GM12878 (cell line): ENCODE measurements around the gene CD70. TPM values are rescaled to one million over a fixed set of nuclear protein-coding genes. Genes with fewer than 3 reads are reported as not detected.

Experiments used
- ATAC-seq: fragments of 200-7000 bp; cut with Tn5 transposase; 3 replicates; pipeline ENCODE4 v1.9.1; 2020; ENCODE audit warnings: mild to moderate bottlenecking, moderate library complexity
- BruUV-seq: library from RNA; stranded (reverse); fragments of 400-500 nt; replicated peaks from 2 replicates; lab custom pipeline; 2021; lab: Mats Ljungman, UMichigan
- CTCF ChIA-PET: fragments of 300-600 bp; sonication (Branson Sonifier 250); formaldehyde crosslinking; extraction: SDS; loops from one replicate; lab custom pipeline; 2021; ENCODE audit warnings: inconsistent platforms; lab: Yijun Ruan, JAX
- POLR2A ChIA-PET: fragments of 350-600 bp; formaldehyde crosslinking; extraction: SDS; loops from one replicate; lab custom pipeline; 2021; ENCODE audit warnings: inconsistent platforms; lab: Charles Lee
- RAD21 ChIA-PET: fragments of 300-600 bp; sonication (Branson Sonifier 250); formaldehyde crosslinking; loops from one replicate; lab custom pipeline; 2023; ENCODE audit warnings: antibody characterized with exemption; ENCODE audit not compliant: unreplicated experiment; lab: Charles Lee
- SMC1A ChIA-PET: fragments of 300-600 bp; sonication (Branson Sonifier 250); formaldehyde crosslinking; loops from one replicate; lab custom pipeline; 2023; ENCODE audit not compliant: unreplicated experiment, uncharacterized antibody; lab: Charles Lee
- DNase-seq: peaks from one replicate; pipeline ENCODE4 v3.0.0-alpha.2; 2011; ENCODE audit warnings: low read depth, low spot score
- FAIRE-seq: peaks from 3 replicates; lab custom pipeline; 2011; peaks lifted over from hg19 to GRCh38; lab: Jason Lieb, UNC
- H2AFZ ChIP-seq: 2 replicates; pipeline ENCODE4 v1.6.0; 2011; ENCODE audit warnings: low read depth, low read length, control low read depth; ENCODE audit not compliant: control insufficient read depth
- H3K27ac ChIP-seq: 2 replicates; pipeline ENCODE4 v1.5.1; 2011; ENCODE audit warnings: control low read depth; ENCODE audit not compliant: control insufficient read depth, insufficient read depth
- H3K27me3 ChIP-seq, 2 experiments: replicated peaks in 1 of 2; 2 replicates each; pipeline versions ENCODE4 v1.6.0 to v1.6.1; 2011; ENCODE audit warnings: low read length in 1 of 2; ENCODE audit not compliant: control insufficient read depth in 2 of 2, insufficient read depth in 2 of 2
- H3K36me3 ChIP-seq, 2 experiments: 2 replicates each; pipeline ENCODE4 v1.5.1; 2011; ENCODE audit warnings: low read length in 1 of 2; ENCODE audit not compliant: control insufficient read depth in 2 of 2, insufficient read depth in 2 of 2
- H3K4me1 ChIP-seq: 2 replicates; pipeline ENCODE4 v1.6.1; 2011; ENCODE audit warnings: mild to moderate bottlenecking, low read length, moderate library complexity, mixed read lengths; ENCODE audit not compliant: control insufficient read depth, insufficient read depth
- H3K4me2 ChIP-seq: 2 replicates; pipeline ENCODE4 v1.6.0; 2011; ENCODE audit warnings: control low read depth; ENCODE audit not compliant: control insufficient read depth, insufficient read depth
- H3K4me3 ChIP-seq: fragments of 200-600 bp; sonication (generic); 2 replicates; pipeline ENCODE4 v1.5.1; 2016
- H3K79me2 ChIP-seq: 2 replicates; pipeline ENCODE4 v1.6.0; 2011; ENCODE audit warnings: low read length; ENCODE audit not compliant: control insufficient read depth, insufficient read depth
- H3K9ac ChIP-seq: 2 replicates; pipeline ENCODE4 v1.8.0; 2011; ENCODE audit warnings: low read length, control low read depth, mixed read lengths; ENCODE audit not compliant: control insufficient read depth, insufficient read depth
- H3K9me3 ChIP-seq: replicated peaks from 3 replicates; pipeline ENCODE4 v1.5.1; 2011; ENCODE audit warnings: mild to moderate bottlenecking, low read length; ENCODE audit not compliant: control insufficient read depth, insufficient read depth
- H4K20me1 ChIP-seq: 2 replicates; pipeline ENCODE4 v1.6.0; 2011; ENCODE audit not compliant: control insufficient read depth, insufficient read depth
- CBX5 ChIP-seq: sonication (generic); IDR thresholded peaks from 2 replicates; pipeline ENCODE4 v1.6.1; 2016; ENCODE audit warnings: low read depth, moderate library complexity, mild to moderate bottlenecking, inconsistent platforms
- CREB1 ChIP-seq: IDR thresholded peaks from 2 replicates; pipeline ENCODE4 v1.6.1; 2012; ENCODE audit warnings: low read depth, mild to moderate bottlenecking, inconsistent platforms
- EED ChIP-seq: sonication (generic); IDR thresholded peaks from 2 replicates; pipeline ENCODE4 v1.6.1; 2016; ENCODE audit warnings: antibody characterized with exemption, low read depth
- EZH2 ChIP-seq: IDR thresholded peaks from 2 replicates; pipeline ENCODE4 v1.6.1; 2012; ENCODE audit warnings: low read depth, mild to moderate bottlenecking, control low read depth, inconsistent platforms, low read length, borderline replicate concordance; ENCODE audit not compliant: control insufficient read depth
- FOXK2 ChIP-seq: fragments of 450-650 bp; IDR thresholded peaks from 2 replicates; pipeline ENCODE4 v1.6.1; 2017; ENCODE audit warnings: mild to moderate bottlenecking, moderate library complexity
- HDAC6 ChIP-seq: fragments of 200-600 bp; sonication (generic); IDR thresholded peaks from one replicate; pipeline ENCODE4 v1.8.0; 2017; ENCODE audit warnings: antibody characterized with exemption; ENCODE audit not compliant: unreplicated experiment
- JUND ChIP-seq: IDR thresholded peaks from 2 replicates; pipeline ENCODE4 v1.6.1; 2012; ENCODE audit warnings: low read depth, mild to moderate bottlenecking, low read length, improper control_type of control experiment, moderate library complexity
- MAX ChIP-seq: IDR thresholded peaks from 2 replicates; pipeline ENCODE4 v1.6.1; 2012; ENCODE audit warnings: low read depth, low read length, improper control_type of control experiment
- MTA3 ChIP-seq: IDR thresholded peaks from 2 replicates; pipeline ENCODE4 v1.6.1; 2012; ENCODE audit warnings: low read length, inconsistent platforms, borderline replicate concordance
- MYB ChIP-seq: fragments of 150-350 bp; IDR thresholded peaks from 2 replicates; pipeline ENCODE4 v1.6.1; 2014; ENCODE audit warnings: mild to moderate bottlenecking, low read depth, low read length, borderline replicate concordance
- NBN ChIP-seq: fragments of 450-650 bp; IDR thresholded peaks from 2 replicates; pipeline ENCODE4 v1.6.1; 2016
- NR2C1 ChIP-seq: fragments of 450-650 bp; IDR thresholded peaks from 2 replicates; pipeline ENCODE4 v1.6.1; 2017; ENCODE audit warnings: antibody characterized with exemption, mild to moderate bottlenecking, moderate library complexity
- NRF1 ChIP-seq: conservative IDR thresholded peaks from 2 replicates; pipeline ENCODE4 v1.6.1; 2011; ENCODE audit warnings: mild to moderate bottlenecking, low read depth, low read length, improper control_type of control experiment
- PML ChIP-seq: IDR thresholded peaks from 2 replicates; pipeline ENCODE4 v1.6.1; 2012; ENCODE audit warnings: low read length, inconsistent platforms
- POLR2AphosphoS2 ChIP-seq: IDR thresholded peaks from 2 replicates; pipeline ENCODE4 v1.6.1; 2011; ENCODE audit warnings: low read depth, mild to moderate bottlenecking, low read length, improper control_type of control experiment, moderate library complexity
- POU2F2 ChIP-seq: IDR thresholded peaks from 3 replicates; pipeline ENCODE4 v1.6.1; 2011; ENCODE audit warnings: low read depth, mild to moderate bottlenecking, low read length, borderline replicate concordance
- RB1 ChIP-seq: fragments of 450-650 bp; formaldehyde crosslinking; IDR thresholded peaks from 2 replicates; pipeline ENCODE4 v1.6.1; 2017; ENCODE audit warnings: mild to moderate bottlenecking, borderline replicate concordance
- RBBP5 ChIP-seq: fragments of 200-600 bp; sonication (generic); conservative IDR thresholded peaks from 2 replicates; pipeline ENCODE4 v1.6.1; 2016
- SMC3 ChIP-seq: IDR thresholded peaks from 2 replicates; pipeline ENCODE4 v1.6.1; 2011; ENCODE audit warnings: low read length, improper control_type of control experiment, borderline replicate concordance
- SREBF1 ChIP-seq: IDR thresholded peaks from 2 replicates; pipeline ENCODE4 v1.6.1; 2012; ENCODE audit warnings: mild to moderate bottlenecking, low read length
- SUZ12 ChIP-seq: fragments of 200-600 bp; sonication (generic); IDR thresholded peaks from one replicate; pipeline ENCODE4 v1.6.1; 2018; ENCODE audit warnings: antibody characterized with exemption, mild to moderate bottlenecking; ENCODE audit not compliant: unreplicated experiment
- TCF7 ChIP-seq: IDR thresholded peaks from 2 replicates; pipeline ENCODE4 v1.6.1; 2014; ENCODE audit warnings: antibody characterized with exemption, borderline replicate concordance
- YBX1 ChIP-seq: fragments of 450-650 bp; IDR thresholded peaks from 2 replicates; pipeline ENCODE4 v1.6.1; 2016; ENCODE audit warnings: antibody characterized with exemption
- ZNF622 ChIP-seq: fragments of 450-650 bp; IDR thresholded peaks from 2 replicates; pipeline ENCODE4 v1.6.1; 2017; ENCODE audit warnings: mild to moderate bottlenecking, inconsistent platforms
- WGBS: methylation state at CpG from one replicate; pipeline ENCODE4 v1.1.6; 2016; ENCODE audit warnings: low lambda C conversion rate; ENCODE audit not compliant: insufficient replicate concordance, insufficient coverage; ENCODE audit errors: missing lambda C conversion rate; 5-methylcytosine and 5-hydroxymethylcytosine counted together
- in situ Hi-C: fragments of 300-500 bp; cut with MboI; formaldehyde crosslinking; loops from 9 replicates; pipeline ENCODE4 v1.14.3; 2018; ENCODE audit warnings: mixed read lengths
- intact Hi-C: fragments of 100-400 bp; cut with micrococcal nuclease; formaldehyde crosslinking; loops from one replicate; pipeline ENCODE4 v1.14.2; 2022; ENCODE audit not compliant: unreplicated experiment
- polyA plus RNA-seq, 11 experiments: library from polyadenylated mRNA; depleted of rRNA in 4 of 11; unstranded in 6 of 11; stranded (reverse) in 5 of 11; fragments of >200 nt; fragmentation: Nextera tagmentation in 4 of 11; fragmentation: Illumina TruSeq in 1 of 11; extraction: Ambion mirVana in 4 of 11; extraction: Trizol in 1 of 11; gene quantifications; 1 replicate in 1 of 11; 2 replicates in 10 of 11; pipeline versions ENCODE4 v1.2.1 to v1.2.3, GENCODE V29; 2011 to 2016; ENCODE audit warnings: inconsistent platforms in 2 of 11, missing spikeins in 2 of 11, low read depth in 1 of 11
- total RNA-seq, 4 experiments: library from RNA; depleted of rRNA in 3 of 4; stranded (reverse); fragments of >200 nt in 3 of 4; fragmentation: Illumina TruSeq in 1 of 4; extraction: Trizol in 1 of 4; gene quantifications; 2 replicates each; pipeline versions ENCODE4 v1.2.1 to v1.2.3, GENCODE V29; 2013 to 2021
- TF ChIP-seq, protein P1 (sequence below): fragments of 450-650 bp; IDR thresholded peaks from 2 replicates; pipeline ENCODE4 v1.6.1; 2017; ENCODE audit warnings: mild to moderate bottlenecking, low read depth, inconsistent platforms; ENCODE audit not compliant: poor library complexity, severe bottlenecking

CD70 gene
- total and polyA plus RNA-seq, 10 of the 15 experiments (the other 5 are each of a cell fraction or from before 2014, with no cell fraction given) = 16.4 to 441 (median 265) TPM

DNA sequence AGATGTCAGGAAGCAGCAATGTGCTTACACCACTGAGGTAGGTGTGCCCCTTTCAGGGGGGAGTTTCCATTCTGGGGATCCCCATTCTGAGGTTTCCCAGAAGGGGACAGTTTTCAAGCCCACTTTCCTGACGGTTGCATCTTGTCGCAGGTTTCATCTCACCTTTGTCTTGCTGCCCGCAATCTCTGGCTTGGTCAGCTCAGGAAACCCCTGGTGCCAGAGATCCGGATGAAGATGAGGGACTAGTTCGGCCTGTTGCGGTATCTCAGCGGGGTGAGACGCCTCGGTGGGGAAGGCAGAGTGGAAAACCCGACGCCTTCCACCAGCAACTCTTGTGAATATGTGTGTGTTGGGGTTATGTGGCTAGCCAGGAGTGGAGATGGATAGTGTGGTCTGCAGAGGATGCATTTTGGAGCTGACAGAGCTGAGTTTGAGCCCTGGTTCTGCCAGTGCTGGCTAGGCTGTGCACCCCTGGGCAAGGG lies 47.0 kb downstream of the CD70 start:
- Histone ChIP-seq H3K36me3 (no peaks in the 10 kb centered on the region), H3K9me3 (peaks cover 6% of the 10 kb centered on the region; the same call in 2 of the 3 replicates), H3K4me2 (peak overlapping the region; percentile 69), H3K4me3 (no peak overlapping the region), H3K9ac (peak overlapping the region; percentile 24; the same call in 1 of the 2 replicates), H3K79me2 (no peaks in the 10 kb centered on the region), H4K20me1 (no peaks in the 10 kb centered on the region), H3K4me1 (peaks cover 17% of the 10 kb centered on the region), H3K27me3 (no peaks in the 10 kb centered on the region), H3K27ac (peak overlapping the region; percentile 75), H2AFZ (peak overlapping the region; percentile 62)
- ChIA-PET POLR2A (interaction anchor here (0.6 to 1.9 kb wide), 4 partner anchors 9 to 59 kb away, joined by 3 to 9 read pairs (median 5); partner anchors contain the start of gene TNFSF9), RAD21 (interaction anchor here (1.0 to 1.3 kb wide), 3 partner anchors 43 to 193 kb away, joined by 3 to 4 read pairs (median 3); no protein-coding TSS in a partner anchor), SMC1A (interaction anchor here (1.3 to 2.2 kb wide), 5 partner anchors 9 to 89 kb away, joined by 3 to 6 read pairs (median 5); no protein-coding TSS in a partner anchor), CTCF (interaction anchor here (1.2 to 1.4 kb wide), 2 partner anchors 8 to 27 kb away, joined by 3 read pairs; no protein-coding TSS in a partner anchor)
- 3% methylated on average over 11 of the region's 11 CpGs for WGBS
- intact Hi-C loops = no loop called here
- ATAC-seq (peak; percentile 84), DNase-seq (peak; percentile 80), FAIRE-seq (peak; percentile 65)
- in situ Hi-C loops = no loop called here
- BruUV-seq = no TSS peak
- TF ChIP-seq RBBP5 (no peak), POLR2AphosphoS2 (no peak), MAX (no peak), NRF1 (no peak), HDAC6 (no peak), RB1 (no peak), SREBF1 (no peak), NBN (0 out of 2 replicates have a peak, but pooled peaks have one; percentile 38), EZH2 (no peak), YBX1 (no peak), TCF7 (no peak), POU2F2 (peak; percentile 30; the same call in 1 of the 3 replicates), SUZ12 (no peak), CBX5 (0 out of 2 replicates have a peak, but pooled peaks have one; percentile 48), MYB (no peak), ZNF622 (no peak), JUND (no peak), EED (peak; percentile 80; the same call in 1 of the 2 replicates), SMC3 (peak; percentile 11; the same call in 1 of the 2 replicates), FOXK2 (no peak), CREB1 (no peak), PML (no peak), NR2C1 (no peak), MTA3 (peak; percentile 52; the same call in 1 of the 2 replicates)
- TF ChIP-seq, protein P1, sequence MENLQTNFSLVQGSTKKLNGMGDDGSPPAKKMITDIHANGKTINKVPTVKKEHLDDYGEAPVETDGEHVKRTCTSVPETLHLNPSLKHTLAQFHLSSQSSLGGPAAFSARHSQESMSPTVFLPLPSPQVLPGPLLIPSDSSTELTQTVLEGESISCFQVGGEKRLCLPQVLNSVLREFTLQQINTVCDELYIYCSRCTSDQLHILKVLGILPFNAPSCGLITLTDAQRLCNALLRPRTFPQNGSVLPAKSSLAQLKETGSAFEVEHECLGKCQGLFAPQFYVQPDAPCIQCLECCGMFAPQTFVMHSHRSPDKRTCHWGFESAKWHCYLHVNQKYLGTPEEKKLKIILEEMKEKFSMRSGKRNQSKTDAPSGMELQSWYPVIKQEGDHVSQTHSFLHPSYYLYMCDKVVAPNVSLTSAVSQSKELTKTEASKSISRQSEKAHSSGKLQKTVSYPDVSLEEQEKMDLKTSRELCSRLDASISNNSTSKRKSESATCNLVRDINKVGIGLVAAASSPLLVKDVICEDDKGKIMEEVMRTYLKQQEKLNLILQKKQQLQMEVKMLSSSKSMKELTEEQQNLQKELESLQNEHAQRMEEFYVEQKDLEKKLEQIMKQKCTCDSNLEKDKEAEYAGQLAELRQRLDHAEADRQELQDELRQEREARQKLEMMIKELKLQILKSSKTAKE = peak; percentile 44
